Measurements from ENCODE around the gene KBTBD4.
A peak's percentile ranks its signal among the peaks of the same experiment; 100 is the strongest.
"Not testable (repeated sequence)": the region's sequence is repeated elsewhere in the genome, so short reads cannot be mapped to it uniquely, and the experiment has no call there.

The KBTBD4 gene

DNA sequence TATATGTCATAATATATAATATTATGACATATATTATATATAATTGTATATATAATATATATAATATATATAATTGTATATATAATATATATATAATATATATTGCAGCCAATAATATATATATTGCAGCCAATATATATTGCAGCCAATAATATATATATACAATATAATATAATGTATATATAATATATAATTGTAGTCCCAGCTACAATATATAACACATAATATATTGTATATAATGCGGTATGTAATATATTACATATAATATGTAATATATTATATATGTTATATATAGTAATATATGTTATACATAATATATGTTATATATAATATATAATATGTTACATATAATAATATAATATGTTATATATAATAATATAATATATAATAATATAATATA, 20.1 kb downstream of the KBTBD4 start:
- DNase-seq = no peak

DNA sequence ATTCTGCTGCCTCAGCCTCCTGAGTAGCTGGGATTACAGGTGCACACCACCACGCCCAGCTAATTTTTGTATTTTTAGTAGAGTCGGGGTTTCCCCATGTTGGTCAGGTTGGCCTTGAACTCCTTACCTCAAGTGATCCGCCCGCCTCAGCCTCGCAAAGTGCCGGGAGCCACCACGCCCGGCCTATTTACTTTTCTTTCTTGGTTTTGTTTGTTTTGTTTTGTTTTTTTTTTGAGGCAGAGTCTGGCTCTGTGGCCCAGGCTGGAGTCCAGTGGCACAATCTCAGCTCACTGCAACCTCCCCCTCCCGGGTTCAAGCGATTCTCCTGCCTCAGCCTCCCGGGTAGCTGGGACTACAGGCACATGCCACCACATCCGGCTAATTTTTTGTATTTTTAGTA, 21.8 kb downstream of the KBTBD4 start:
- DNase-seq = not testable (repeated sequence)

DNA sequence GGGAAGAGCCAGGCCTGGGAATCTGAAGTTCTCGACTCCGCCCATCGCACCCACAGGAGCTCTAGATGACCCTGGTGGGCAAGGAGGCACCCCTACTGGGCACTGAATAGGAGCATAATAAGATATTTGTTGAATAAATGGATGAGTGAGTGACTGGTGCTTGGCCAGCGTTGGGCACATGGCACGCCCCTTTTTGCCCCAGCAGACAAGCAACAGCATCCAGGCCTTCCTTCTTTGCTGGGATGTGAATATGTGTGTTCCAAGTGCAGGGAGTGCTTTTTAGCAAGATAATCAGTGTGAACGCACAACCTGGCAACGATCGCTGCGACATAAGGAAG, 25.4 kb downstream of the KBTBD4 start:
- DNase-seq = no peak

DNA sequence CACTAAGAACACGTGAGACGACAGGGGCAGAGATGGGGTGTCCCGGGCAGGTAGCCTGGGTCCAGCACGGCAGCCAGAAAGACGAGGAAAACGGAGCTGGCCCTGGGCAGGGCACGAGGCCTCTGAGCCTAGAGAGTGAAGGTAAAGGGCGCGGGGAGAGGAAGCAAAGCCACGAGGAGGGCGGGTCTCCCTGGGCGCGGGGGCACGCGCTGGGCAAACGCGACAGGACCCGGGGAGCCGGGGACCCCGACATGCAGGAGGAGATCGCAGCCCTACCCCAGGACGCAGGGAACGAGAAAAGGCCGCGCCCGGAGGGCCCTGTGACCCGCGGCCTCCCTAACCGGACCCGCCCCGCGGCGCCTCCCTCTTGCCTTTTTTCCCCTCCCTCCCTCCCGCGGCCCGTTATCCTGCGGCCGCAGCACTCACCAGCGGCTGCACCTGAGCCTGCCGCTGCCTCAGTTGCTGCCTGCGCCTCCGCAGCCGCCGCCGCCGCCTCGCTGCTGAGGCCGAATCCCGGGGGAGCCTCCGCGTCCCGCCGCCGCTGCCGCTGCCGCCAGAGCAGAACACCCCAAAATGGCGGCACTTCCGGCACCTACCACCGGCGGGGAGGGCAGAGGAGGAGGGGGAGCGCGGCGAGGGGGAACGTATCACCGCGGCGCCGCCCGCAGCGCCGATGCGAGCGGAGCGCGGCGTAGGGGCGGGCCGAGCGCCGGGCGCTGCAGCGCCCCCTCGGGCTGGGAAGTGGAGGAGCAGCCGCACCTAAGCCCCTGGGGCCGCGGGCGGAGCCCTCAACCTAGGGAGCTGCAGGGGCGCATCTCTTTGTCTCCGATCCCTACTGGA, 26.0 kb downstream of the KBTBD4 start, which contains the start of gene CELF1:
TSS of gene CELF1 (minus strand) at position 567 of the 840 bp plus-strand sequence. CDS start 53,609 bp downstream, outside the sequence.
- DNase-seq = peak; percentile 97

DNA sequence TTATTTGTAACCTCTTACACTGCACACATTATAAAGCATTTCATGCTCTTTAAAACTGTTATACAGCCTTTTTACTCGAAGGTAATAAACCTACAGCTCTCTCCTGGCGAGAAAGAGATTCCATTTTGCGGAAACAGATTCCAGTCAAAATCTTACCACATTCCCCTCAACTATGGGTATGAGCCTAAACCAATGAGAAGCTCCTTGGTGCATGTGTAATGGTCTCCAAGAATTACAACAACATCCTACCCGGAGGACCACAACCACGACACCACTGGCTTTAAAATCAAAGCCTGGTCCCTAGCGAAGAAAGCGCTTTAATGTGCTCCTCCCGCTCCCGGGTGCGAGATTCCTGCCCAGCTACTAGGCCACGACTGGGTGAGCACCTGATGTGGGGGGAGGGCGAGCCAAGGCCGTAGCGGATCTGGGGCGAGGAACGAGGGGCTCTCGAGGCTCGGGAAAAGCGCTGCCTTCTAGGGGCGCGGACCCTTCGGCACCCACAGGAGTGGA, 26.7 kb downstream of the KBTBD4 start:
- DNase-seq = peak; percentile 80

DNA sequence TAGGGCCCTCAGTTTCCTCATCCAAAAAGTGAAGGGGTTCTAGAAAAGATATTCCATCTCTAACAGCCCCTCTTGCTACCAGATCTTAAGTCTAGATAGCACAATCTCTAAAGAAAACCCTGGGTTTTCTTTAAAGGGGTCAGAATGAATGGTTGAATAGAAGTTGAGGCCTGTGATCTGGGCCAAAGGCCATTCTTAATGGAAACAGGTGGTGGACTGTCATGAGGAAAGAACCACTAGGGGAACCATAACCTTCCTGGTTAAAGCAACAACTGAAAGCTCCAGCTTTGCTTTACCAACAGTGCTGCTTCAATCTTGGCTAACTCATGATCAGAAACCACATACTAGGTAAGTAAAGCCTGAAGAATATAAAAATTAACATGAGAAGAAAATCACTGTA, 27.7 kb downstream of the KBTBD4 start:
- DNase-seq = peak; percentile 24

DNA sequence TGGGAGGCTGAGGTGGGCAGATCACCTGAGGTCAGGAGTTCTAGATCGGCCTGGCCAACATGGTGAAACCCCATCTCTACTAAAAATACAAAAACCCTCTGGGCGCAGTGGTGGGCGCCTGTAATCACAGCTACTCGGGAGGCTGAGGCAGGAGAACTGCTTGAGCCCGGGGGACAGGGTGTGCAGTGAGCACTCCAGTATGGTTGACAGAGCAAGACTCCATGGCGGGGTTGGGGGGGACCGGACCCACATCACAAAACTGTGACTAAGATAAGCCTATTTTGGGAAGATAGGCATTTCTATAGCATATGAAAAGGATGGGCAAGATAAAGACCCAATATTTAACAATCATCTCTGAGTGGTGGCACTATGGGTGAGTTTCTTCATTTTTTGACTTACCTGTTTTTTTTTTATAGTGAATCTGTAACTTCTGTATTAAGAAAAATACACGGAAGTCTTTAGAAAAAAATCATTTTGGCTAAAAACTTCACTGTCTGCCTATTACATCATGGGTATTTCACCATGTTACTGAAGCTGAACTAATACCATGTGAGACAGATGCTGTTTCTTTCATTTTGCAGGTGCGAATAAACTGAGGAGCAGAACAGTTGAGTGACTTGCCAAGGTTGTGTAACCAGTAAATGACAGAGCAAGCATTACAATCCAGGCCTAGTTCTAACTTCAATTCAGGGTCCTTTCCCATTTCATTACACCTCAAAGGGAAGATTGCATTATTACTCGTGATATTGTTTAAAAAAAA, 28.3 kb downstream of the KBTBD4 start:
- DNase-seq = no peak

DNA sequence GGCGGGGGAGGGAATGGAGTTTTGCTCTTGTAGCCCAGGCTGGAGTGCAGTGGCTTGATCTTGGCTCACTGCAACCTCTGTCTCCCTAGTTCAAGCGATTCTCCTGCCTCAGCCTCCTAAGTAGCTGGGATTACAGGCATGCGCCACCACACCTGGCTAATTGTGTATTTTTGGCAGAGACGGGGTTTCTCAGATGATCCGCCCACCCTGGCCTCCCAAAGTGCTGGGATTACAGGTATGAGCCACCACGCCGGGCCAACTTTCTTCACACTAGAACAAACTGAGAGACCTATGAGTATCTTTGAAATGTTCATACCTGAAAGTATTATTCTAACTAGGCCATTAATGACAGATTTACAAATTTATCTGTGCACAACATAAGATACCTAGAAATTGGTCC, 32.5 kb downstream of the KBTBD4 start:
- DNase-seq = not testable (repeated sequence)

DNA sequence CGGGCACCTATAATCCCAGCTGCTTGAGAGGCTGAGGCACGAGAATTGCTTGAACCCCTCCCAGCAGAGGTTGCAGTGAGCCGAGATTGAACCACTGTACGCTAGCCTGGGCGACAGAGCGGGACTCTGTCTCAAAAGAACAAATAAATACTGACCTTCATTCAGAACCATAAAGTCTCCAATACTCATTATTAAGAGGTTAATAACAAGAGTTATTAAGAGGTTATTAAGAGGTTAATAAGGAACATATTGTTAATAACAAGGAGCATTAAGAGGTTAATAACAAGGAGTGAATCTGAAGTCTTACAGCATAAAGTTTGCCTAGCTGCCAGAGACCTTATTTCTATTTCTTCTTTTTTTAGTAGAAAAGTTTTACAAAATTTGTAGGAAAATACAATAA, 33.5 kb downstream of the KBTBD4 start:
- DNase-seq = no peak

DNA sequence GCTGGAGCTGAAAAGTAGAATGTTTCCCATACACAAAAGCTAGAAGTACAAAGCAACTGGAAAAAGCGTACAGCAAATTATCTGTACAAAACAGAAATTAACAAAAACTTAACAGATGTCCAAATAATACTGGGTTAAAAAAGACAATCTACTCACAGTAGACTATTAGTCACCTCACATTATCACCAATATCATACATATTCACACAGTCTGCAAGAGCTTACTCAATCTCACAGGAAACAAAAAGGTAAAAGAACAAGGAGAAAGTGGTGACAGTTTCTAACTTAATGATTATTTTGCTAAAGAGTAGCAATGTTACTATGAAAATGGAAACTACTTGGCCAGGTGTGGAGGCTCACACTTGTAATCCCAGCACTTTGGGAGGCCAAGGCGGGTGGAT, 37.7 kb downstream of the KBTBD4 start:
- no peak for DNase-seq

DNA sequence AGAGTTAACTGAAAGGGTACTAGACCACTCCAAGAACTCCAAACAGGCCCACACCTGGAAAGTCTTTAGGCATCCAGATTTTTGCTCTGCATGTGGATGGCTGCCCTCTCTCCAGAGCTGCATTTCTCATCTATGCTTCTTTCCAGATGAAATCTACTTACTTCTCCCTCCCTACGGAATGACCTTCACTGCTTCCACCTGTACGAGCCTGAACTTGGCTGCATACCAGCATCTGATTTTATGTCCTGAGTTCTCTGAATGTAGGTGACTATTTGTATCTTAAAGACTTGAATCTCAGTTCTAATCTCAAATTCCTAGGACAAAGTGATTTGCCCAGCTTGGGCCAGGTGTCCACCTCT, 39.1 kb downstream of the KBTBD4 start:
- DNase-seq = no peak

DNA sequence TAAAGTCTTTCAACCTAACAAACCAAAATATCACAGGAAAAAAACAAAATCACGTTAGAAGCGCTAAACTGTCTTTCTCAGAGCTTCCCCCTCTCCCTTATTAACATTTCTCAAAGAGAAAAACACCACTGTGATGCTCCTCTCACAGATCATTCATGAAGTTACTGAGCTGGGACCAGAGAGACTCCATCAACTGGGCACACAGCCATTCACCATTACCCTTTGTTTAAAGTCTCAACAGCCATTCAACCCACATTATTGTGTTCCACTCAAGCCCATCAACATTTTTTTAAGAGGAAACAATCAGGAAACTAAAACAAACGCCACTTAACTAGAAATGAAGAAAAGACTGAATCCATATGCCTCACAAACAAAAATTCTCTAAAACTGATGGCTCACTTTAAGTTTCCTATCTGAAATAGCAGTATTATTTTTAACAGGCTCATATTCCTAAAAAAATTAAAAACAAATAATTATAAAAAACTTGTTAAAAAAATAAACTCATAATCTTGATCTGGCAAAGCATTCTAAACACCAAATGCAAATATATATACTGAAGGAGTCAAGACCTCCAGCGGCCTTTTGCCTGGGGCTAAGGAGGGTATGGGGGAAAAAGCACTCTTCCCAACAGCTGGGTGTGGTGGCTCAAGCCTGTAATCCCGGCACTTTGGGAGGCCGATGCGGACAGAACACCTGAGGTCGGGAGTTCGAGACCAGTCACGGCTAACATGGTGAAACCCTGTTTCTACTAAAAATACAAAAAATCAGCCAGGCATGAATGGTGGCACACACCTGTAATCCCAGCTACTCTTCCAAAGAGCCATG, 39.8 kb downstream of the KBTBD4 start:
- DNase-seq = peak; percentile 35

DNA sequence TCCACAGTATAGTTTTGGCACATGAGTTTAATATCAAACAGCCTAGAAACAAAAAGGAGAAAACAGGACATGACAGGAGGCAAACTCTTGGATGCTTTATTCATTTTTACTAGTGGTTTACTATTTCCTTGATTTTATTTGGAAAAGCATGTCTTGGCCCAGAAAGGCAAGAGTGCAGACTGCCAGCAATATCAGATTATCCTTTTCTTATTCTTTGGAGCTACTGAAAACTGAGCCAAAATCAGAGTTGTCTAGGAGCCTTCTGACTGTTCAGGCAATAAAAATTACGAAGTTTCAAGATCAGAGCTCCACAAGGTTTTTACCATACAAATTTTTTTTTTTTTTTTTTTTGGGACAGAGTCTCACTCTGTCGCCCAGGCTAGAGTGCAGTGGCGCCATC, 41.9 kb downstream of the KBTBD4 start:
- DNase-seq = no peak

DNA sequence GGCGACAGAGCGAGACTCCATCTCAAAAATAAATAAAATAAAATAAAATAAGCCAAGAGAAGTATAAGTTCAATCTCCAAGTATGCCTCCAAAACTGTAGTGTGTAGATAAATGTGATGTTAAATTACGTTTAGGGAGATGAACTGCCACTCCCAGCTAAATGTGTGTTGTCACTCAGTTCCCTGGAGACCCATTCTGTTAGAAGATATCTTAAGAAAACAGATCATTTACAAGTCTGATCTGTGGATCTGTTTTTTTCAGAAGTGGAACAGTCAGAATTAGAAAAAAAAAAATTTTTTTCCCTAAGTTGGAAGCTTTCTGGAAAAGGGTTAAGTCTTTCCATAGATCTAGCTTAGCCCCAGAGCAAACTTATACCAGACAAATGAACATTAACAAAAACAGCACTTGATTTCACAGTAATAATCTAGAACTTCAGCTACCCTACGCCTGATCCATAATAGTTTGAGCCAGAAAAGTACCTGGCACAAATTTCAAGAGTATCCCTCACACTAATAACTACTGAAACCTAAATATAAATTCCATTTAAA, 44.0 kb downstream of the KBTBD4 start:
- DNase-seq = no peak

DNA sequence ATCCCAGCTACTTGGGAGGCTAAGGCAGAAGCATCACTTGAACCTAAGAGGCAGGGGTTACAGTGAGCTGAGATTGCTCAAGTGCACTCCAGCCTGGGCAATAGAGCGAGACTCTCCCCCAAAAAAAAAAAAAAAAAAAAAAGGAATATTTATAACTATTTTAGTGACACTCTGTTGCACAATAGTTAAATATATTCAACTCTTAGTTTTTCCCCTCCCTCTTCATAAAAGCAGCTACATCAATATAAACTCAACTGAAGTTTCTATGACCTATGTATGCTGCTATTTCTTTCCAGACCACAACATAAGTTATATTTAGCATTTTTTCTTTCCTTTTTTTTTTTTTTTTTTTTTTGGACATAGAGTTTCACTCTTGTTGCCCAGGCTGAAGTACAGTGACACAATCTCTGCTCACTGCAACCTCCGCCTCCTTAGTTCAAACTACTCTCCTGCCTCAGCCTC, 45.0 kb downstream of the KBTBD4 start:
- no peak for DNase-seq

DNA sequence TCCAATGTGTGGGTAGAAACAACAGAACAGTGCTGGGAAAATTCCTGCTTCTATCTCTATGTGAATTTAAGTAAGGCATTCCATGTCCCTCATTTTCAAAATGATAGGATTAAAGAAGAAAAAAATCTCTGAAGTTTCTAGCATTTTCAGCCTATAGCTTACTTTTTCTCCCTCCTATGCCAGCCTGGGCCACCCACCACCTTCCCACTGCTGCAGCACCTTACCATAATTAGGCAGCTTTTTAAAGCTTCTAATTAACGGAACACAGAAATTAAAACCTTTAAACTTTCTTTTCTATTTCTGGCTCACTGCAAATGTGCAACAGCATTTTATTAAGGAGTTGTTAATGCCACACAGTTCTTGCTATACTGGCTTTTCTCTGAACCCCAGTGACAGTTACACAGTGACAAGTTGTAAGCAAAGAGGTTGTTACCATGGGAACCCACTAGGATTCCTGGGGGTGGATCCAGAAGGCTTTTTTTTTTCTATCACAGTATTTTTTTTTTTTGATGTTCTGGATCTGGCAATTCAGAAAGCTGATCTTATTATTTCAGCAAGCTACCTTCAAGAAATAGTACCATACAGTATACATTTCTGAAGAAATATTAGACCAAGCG, 46.1 kb downstream of the KBTBD4 start:
- DNase-seq = peak; percentile 69

DNA sequence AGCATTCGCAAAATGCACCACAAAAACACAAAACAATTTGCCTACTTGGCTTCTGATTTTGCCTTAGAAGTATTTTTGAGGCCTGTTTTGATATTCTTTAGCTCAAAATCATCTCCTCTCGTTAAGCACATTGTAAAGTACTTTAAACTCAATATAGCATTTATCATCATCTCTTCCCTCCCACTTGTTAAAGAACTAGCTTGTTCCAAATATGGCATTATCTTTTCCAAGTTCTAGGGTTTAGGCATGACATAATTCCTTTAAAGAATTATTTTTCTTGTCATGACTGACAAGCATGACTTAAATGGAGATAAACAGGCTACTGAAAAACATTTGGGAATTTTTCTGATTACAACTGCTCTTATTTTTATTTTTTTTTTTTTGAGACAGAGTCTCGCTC, 47.1 kb downstream of the KBTBD4 start:
- DNase-seq = no peak

DNA sequence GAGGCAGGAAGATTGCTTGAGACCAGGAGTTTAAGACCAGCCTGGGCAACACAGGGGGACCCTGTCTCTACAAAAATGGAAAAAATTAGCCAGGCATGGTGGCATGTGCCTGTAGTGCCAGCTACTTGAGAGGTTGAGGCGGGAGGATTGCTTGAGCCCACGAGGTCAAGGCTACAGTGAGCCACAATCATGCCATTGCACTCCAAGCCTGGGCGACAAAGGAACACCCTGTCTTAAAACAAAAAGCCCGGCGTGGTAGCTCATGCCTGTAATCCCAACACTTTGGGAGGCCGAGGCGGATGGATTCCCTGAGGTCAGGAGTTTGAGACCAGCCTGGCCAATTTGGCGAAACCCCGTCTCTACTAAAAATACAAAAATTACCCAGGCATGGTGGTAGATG, 48.0 kb downstream of the KBTBD4 start:
- not testable (repeated sequence) for DNase-seq

DNA sequence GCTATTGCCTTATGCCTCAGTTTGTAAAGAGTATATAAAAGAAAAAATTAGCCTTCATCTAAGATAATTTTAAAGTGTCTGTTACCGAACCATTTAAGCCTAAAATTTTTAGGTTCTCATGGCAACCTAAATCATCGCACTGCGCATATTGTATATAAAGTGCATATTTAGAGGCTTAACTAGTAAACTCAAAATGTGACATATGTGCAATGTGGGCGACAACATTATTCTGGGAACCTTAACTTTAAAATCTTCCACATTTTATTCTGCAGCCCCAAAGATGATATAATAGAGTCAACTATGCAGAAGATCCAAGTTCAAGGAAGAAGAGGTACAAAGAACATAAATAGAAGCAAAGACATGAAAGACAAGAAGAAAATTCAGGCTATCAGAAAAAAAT, 48.8 kb downstream of the KBTBD4 start:
- no peak for DNase-seq

DNA sequence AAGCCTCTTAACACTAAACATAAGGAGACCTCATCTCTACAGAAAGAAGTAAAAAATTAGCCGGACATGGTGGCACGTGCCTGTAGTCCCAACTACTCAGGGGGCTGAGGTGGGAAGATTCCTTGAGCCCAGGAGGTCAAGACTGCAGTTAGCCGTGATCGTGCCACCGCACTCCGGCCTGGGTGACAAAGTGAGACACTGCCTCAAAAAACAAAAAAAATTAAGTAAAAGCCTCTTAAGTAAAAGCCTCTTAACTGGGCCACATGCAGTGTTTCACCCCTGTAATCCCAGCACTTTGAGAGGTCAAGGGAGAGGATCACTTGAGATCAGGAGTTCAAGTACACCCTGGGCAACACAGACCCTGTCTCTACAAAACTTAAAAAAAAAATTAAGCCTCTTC, 51.6 kb downstream of the KBTBD4 start:
- no peak for DNase-seq

DNA sequence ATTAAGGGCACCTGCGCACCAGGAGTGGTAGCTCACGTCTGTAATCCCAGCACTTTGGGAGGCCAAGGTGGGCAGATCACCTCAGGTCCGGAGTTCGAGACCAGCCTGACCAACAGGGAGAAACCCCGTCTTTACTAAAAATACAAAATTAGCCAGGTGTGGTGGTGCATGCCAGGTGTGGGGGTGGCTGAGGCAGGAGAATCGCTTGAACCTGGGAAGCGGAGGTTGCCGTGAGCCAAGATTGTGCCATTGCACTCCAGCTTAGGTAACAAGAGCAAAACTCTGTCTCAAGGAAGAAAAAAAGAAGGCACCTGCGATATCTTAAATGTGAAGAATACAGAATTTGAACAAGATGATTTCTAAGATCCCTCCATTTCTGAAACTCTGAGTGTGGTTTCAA, 52.7 kb downstream of the KBTBD4 start:
- DNase-seq = not testable (repeated sequence)

DNA sequence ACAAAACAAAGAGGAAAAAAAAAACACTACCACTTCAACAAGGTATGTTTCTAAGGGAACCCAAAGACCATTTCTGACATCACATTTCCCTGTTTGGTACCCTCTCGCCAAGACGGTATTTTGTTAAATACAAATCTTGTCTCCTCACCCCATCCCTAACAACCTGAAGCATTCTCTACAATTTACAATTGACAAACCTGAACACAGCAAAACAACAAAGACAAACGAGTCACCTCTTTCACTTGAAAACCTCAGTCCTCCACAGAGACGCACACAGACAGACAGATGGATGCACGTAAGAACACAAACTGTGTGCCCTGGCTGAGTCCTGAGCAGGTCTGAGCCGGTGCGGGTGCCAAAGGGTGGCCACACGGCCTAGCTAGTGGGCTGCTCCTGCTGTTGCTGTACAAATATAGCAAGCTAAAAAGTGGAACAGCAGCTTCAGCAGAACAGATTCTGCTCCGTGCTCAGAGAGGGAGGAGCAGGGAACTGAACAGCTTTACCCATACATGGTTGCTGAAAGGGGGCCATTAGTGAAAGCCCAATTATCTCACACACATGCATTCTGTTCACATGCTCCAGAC, 54.4 kb downstream of the KBTBD4 start:
- DNase-seq = peak; percentile 45

Data from eye (tissue), 1 donor.